ENCODE results near the gene GRM8. TPM values are rescaled to one million over a fixed set of nuclear protein-coding genes. Genes with fewer than 3 reads are reported as not detected.

The GRM8 gene
- total RNA-seq, 1 donor from 2014 or later: not detected

- Histone ChIP-seq H3K9me3 (no peaks in the 10 kb centered on the region), H3K27ac (no peak overlapping the region), H3K4me1 (no peaks in the 10 kb centered on the region), H3K36me3 (no peaks in the 10 kb centered on the region), H3K27me3 (no peaks in the 10 kb centered on the region), H3K4me3 (no peak overlapping the region)
- DNase-seq: no peak
- TF ChIP-seq CTCF (IDR thresholded peaks at IDR 0.05): no peak
- intact Hi-C loops (cut with DNase I): no loop called here
- no peak for ATAC-seq
Observed at GRCh38 chr7:127018889-127019288, 233.9 kb downstream of the GRM8 start.

DNA sequence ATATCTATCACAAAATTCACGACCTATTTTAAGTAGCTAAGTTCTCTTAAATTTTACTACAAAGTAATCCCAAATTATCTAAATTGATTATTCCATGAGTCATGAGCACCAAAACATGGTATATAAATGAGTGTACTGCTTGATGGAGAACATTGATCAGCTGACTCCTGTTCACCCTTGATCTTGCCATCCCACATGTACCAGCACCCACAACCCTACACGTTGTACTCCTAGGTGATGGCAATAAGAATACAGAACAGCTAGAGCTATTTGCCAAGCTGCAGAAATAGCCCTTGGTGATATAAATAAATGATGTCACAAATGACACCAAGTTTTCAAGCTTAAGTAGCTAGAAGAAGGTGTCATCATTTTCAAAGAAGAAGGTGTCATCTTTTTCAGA is 235.5 kb downstream of the GRM8 start:
- H3K36me3 ChIP-seq: no peaks in the 10 kb centered on the region
- no peak overlapping the region for H3K4me3 ChIP-seq
- H3K27me3 ChIP-seq: no peaks in the 10 kb centered on the region
- no peaks in the 10 kb centered on the region for H3K4me1 ChIP-seq
- intact Hi-C loops (cut with DNase I): no loop called here
- no peaks in the 10 kb centered on the region for H3K9me3 ChIP-seq
- DNase-seq (no peak), ATAC-seq (no peak)
- no peak for TF ChIP-seq CTCF (IDR thresholded peaks at IDR 0.05)
- H3K27ac ChIP-seq: no peak overlapping the region

DNA sequence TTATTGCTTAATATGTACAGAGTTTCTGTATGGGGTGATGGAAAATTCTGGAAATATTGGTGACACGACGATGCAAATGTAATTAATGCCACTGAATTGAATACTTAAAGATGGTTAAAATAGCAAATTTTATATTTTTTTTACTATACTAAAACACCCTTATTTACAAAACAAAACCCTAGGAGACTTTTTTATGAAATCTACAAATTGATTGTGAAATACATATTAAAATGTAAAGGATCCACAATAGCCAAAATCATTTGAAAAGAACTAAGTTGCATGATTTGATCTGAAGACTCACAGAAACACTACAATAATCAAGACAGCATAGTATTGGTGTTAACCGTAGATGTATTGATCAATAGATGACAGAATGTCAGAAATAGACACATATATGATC is 252.0 kb downstream of the GRM8 start:
- DNase-seq: no peak
- ATAC-seq: no peak
- H3K36me3 ChIP-seq: no peaks in the 10 kb centered on the region
- TF ChIP-seq CTCF (IDR thresholded peaks at IDR 0.05): no peak
- intact Hi-C loops (cut with DNase I): no loop called here
- H3K4me1 ChIP-seq: no peaks in the 10 kb centered on the region
- no peaks in the 10 kb centered on the region for H3K27me3 ChIP-seq
- no peaks in the 10 kb centered on the region for H3K9me3 ChIP-seq
- H3K27ac ChIP-seq: no peak overlapping the region
- H3K4me3 ChIP-seq: no peak overlapping the region

GRCh38 chr7:126996659-126997058 is 256.1 kb downstream of the GRM8 start:
- no peak overlapping the region for H3K27ac ChIP-seq
- no peaks in the 10 kb centered on the region for H3K27me3 ChIP-seq
- DNase-seq: no peak
- TF ChIP-seq CTCF (IDR thresholded peaks at IDR 0.05): no peak
- intact Hi-C loops (cut with DNase I): no loop called here
- ATAC-seq: no peak
- H3K36me3 ChIP-seq: no peaks in the 10 kb centered on the region
- no peaks in the 10 kb centered on the region for H3K4me1 ChIP-seq
- H3K9me3 ChIP-seq: no peaks in the 10 kb centered on the region
- H3K4me3 ChIP-seq: no peak overlapping the region

- Histone ChIP-seq H3K27ac (no peak overlapping the region), H3K4me1 (no peaks in the 10 kb centered on the region), H3K4me3 (no peak overlapping the region), H3K9me3 (no peaks in the 10 kb centered on the region), H3K27me3 (no peaks in the 10 kb centered on the region), H3K36me3 (no peaks in the 10 kb centered on the region)
- intact Hi-C loops (cut with DNase I): no loop called here
- no peak for TF ChIP-seq CTCF (IDR thresholded peaks at IDR 0.05)
- no peak for ATAC-seq
- no peak for DNase-seq
Observed at GRCh38 chr7:126993626-126994213, 259.0 kb downstream of the GRM8 start.

- DNase-seq (no peak), ATAC-seq (no peak)
- H3K27me3 ChIP-seq: no peaks in the 10 kb centered on the region
- no peaks in the 10 kb centered on the region for H3K36me3 ChIP-seq
- H3K4me3 ChIP-seq: no peak overlapping the region
- no peaks in the 10 kb centered on the region for H3K9me3 ChIP-seq
- H3K27ac ChIP-seq: no peak overlapping the region
- intact Hi-C loops (cut with DNase I): no loop called here
- no peaks in the 10 kb centered on the region for H3K4me1 ChIP-seq
- TF ChIP-seq CTCF (IDR thresholded peaks at IDR 0.05): no peak
Observed at GRCh38 chr7:126988022-126988421, 264.7 kb downstream of the GRM8 start.

All from upper lobe of right lung (tissue), 1 donor.